ENCODE data around the gene PLK3.

Gene PLK3

DNA sequence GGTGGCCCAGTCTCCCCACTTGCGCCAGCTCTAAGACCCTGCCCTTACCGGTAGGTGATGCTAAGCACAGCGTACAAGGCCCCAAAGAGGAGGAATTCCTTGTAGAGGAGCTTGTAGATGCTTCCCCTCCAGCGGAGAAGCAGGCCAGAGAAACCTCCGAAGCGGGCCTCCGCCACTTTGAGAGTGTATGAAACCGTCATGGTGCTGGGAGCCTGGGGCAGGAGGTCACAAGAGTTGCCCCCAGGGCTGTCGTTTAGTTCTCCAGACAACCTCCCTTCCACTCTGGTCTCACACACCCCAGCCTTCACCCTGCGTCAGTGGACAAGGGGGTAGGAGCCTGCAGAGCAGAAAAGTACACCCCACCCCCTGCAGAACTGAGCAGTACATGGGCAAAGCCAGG is 12.7 kb upstream of the PLK3 start:
- Histone ChIP-seq H4K20me1 (ENCODE audit: insufficient read depth, low read length) (no peaks in the 10 kb centered on the region), H3K36me3 (replicated peaks; ENCODE audit: insufficient read depth, low read length) (no peaks in the 10 kb centered on the region), H3K9ac (ENCODE audit: low read length) (no peak overlapping the region), H3F3A (ENCODE audit: insufficient read depth, low read length) (peaks cover 8% of the 10 kb centered on the region), H3K4me3 (ENCODE audit: low read length) (no peak overlapping the region), H3K9me3 (replicated peaks; ENCODE audit: insufficient read depth, low read length) (no peaks in the 10 kb centered on the region), H3K27me3 (replicated peaks; ENCODE audit: insufficient read depth, low read length) (no peaks in the 10 kb centered on the region), H3K4me2 (ENCODE audit: low read depth, low read length) (no peak overlapping the region), H3K79me2 (ENCODE audit: low read length) (no peaks in the 10 kb centered on the region), H3K27ac (ENCODE audit: low read length) (no peak overlapping the region), H3K4me1 (ENCODE audit: low read length) (peaks cover 8% of the 10 kb centered on the region; the same call in 1 of the 2 replicates), H2AFZ (ENCODE audit: low read length) (no peak overlapping the region), H3K9me2 (replicated peaks; ENCODE audit: insufficient read depth, low read length) (no peaks in the 10 kb centered on the region)
- TF ChIP-seq CTCF (IDR thresholded peaks at IDR 0.05; ENCODE audit: low read length) (no peak), EZH2 (optimal IDR thresholded peaks at IDR 0.05; ENCODE audit: low read depth, low read length) (no peak), EZH2phosphoT487 (IDR thresholded peaks at IDR 0.05; ENCODE audit: low read length) (no peak)
- DNase-seq: no peak

DNA sequence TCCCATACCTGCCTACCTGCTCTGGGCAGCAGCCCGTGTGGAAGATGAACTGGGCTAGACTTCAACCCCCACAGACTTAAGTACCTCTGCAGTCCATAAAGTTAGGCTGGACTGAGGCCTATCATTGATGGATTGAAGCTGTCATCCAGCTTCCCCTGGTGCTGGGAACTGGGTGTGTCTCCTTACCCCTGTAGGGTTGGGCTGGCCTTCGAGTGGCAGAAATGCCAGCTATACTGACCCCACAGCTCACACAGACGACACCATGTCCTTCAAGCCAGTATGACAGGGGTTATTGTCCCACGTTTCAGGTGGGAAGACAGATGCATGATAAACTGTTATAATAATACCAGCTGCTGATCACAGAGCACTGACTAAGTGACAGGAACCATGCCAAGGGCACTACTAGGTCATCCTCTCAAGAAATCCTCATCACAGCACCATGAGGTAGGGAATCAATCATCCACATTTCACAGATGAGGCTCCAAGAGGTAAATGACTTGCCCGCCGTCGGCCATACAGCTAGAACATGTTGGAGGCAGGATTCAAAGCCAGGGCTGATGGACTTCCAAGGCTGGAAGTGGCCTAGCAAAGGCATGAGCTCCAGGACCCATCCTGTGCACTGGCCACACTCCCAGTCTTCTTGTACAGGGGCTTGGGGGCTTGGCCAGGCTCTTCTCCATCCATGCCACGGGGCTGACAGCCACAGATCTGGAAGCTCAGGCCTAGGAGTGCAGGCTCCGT is 11.9 kb upstream of the PLK3 start, which contains the start of gene BEST4:
BEST4 (minus strand) TSS at position 51 of the 741 bp plus-strand sequence. CDS start 465 bp downstream, outside the sequence.
- no peak within 1 kb of the TSS for H3K4me2 ChIP-seq (ENCODE audit: low read depth, low read length)
- H3K9me3 ChIP-seq (replicated peaks; ENCODE audit: insufficient read depth, low read length): no peaks in the 10 kb centered on the region
- H4K20me1 ChIP-seq (ENCODE audit: insufficient read depth, low read length): no peaks in the 10 kb centered on the region
- H3K4me1 ChIP-seq (ENCODE audit: low read length): peaks cover 8% of the 10 kb centered on the region; the same call in 1 of the 2 replicates
- no peak within 1 kb of the TSS for H3K9ac ChIP-seq (ENCODE audit: low read length)
- H3K79me2 ChIP-seq (ENCODE audit: low read length): no peaks in the 10 kb centered on the region
- H2AFZ ChIP-seq (ENCODE audit: low read length): no peak within 1 kb of the TSS
- no peaks in the 10 kb centered on the region for H3K36me3 ChIP-seq (replicated peaks; ENCODE audit: insufficient read depth, low read length)
- no peaks in the 10 kb centered on the region for H3K9me2 ChIP-seq (replicated peaks; ENCODE audit: insufficient read depth, low read length)
- H3K4me3 ChIP-seq (ENCODE audit: low read length): no peak within 1 kb of the TSS
- H3F3A ChIP-seq (ENCODE audit: insufficient read depth, low read length): peaks cover 2% of the 10 kb centered on the region; the same call in 1 of the 2 replicates
- TF ChIP-seq CTCF (IDR thresholded peaks at IDR 0.05; ENCODE audit: low read length) (no peak), EZH2phosphoT487 (IDR thresholded peaks at IDR 0.05; ENCODE audit: low read length) (no peak), EZH2 (optimal IDR thresholded peaks at IDR 0.05; ENCODE audit: low read depth, low read length) (no peak)
- H3K27me3 ChIP-seq (replicated peaks; ENCODE audit: insufficient read depth, low read length): no peaks in the 10 kb centered on the region
- H3K27ac ChIP-seq (ENCODE audit: low read length): no peak within 1 kb of the TSS
- no peak for DNase-seq

DNA sequence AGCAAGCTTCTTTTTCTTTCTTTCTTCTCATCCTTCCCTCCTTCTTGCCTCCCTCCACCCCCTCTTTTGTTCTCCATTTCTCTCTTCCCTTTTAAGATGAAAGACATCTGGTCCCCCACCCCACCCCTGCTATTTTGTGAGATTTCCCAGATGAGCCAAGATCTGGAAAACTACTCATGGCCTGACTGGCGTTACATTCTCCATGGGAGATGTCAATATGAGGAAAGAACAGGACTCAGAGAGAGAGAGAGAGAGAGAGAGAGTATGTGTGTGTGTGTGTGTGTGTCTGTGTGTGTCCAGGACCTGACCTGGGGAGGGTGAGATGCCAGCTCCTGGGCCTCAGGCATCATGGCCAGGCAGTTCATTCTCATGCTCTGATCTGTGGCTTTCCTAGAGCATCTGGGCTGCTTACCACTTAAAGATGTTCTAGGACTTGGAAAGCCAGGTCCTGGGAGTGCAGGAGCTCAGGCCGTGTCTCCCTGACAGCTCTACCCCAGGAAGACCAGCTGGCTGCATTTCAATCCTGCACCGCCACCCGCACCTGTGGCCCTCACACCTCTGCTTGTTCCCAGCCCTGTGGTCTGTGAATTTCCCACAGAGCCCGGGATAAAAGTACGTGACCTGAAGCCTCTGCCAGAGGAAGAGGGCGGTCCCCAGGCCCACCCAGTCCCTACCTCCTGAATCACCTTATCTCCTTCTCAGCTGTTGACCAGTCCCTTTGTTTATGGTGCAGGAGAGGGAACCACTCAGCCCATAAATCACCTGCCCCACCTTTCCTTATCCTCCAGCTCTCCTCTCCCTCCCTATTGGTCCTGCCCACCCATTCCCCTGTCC is 9.0 kb upstream of the PLK3 start:
- Histone ChIP-seq H3K27me3 (replicated peaks; ENCODE audit: insufficient read depth, low read length) (no peaks in the 10 kb centered on the region), H3K4me1 (ENCODE audit: low read length) (no peaks in the 10 kb centered on the region), H3K27ac (ENCODE audit: low read length) (no peak overlapping the region), H3K9me3 (replicated peaks; ENCODE audit: insufficient read depth, low read length) (no peaks in the 10 kb centered on the region), H4K20me1 (ENCODE audit: insufficient read depth, low read length) (no peaks in the 10 kb centered on the region), H3K36me3 (replicated peaks; ENCODE audit: insufficient read depth, low read length) (no peaks in the 10 kb centered on the region), H2AFZ (ENCODE audit: low read length) (no peak overlapping the region), H3K9ac (ENCODE audit: low read length) (no peak overlapping the region), H3K4me2 (ENCODE audit: low read depth, low read length) (no peak overlapping the region), H3F3A (ENCODE audit: insufficient read depth, low read length) (no peaks in the 10 kb centered on the region), H3K4me3 (ENCODE audit: low read length) (no peak overlapping the region), H3K9me2 (replicated peaks; ENCODE audit: insufficient read depth, low read length) (no peaks in the 10 kb centered on the region), H3K79me2 (ENCODE audit: low read length) (no peaks in the 10 kb centered on the region)
- no peak for DNase-seq
- TF ChIP-seq CTCF (IDR thresholded peaks at IDR 0.05; ENCODE audit: low read length) (no peak), EZH2 (optimal IDR thresholded peaks at IDR 0.05; ENCODE audit: low read depth, low read length) (no peak), EZH2phosphoT487 (IDR thresholded peaks at IDR 0.05; ENCODE audit: low read length) (no peak)

All from MM.1S (cell line).